H1 (cell line): ENCODE data around the gene CLTCL1. TPM values are rescaled to one million over a fixed set of nuclear protein-coding genes. Genes with fewer than 3 reads are reported as not detected.
A peak's percentile ranks its signal among the peaks of the same experiment; 100 is the strongest.

ENCODE experiments used
- E2F6 ChIP-seq: IDR thresholded peaks from 2 replicates; pipeline ENCODE4 v1.6.1; 2012; ENCODE audit warnings: inconsistent platforms
- GTF2F1 ChIP-seq: IDR thresholded peaks from 2 replicates; pipeline ENCODE4 v1.6.1; 2012; ENCODE audit warnings: low read depth, low read length, improper control_type of control experiment, borderline replicate concordance
- RNF2 ChIP-seq: fragments of 200-900, 300-1000 bp; sonication (generic); IDR thresholded peaks from 2 replicates; pipeline ENCODE4 v1.7.1; 2016; ENCODE audit warnings: borderline replicate concordance, low read depth, mild to moderate bottlenecking, antibody characterized with exemption, low read length; ENCODE audit not compliant: poor library complexity, severe bottlenecking; ENCODE audit errors: missing control alignments
- polyA plus RNA-seq, 7 experiments: library from polyadenylated mRNA; depleted of rRNA in 3 of 7; stranded (reverse) in 5 of 7; unstranded in 2 of 7; fragments of >200 nt in 5 of 7; fragments of 200-250 nt in 2 of 7; gene quantifications; 1 replicate in 5 of 7; 2 replicates in 1 of 7; 4 replicates in 1 of 7; pipeline versions ENCODE4 v1.2.1 to v1.2.3, GENCODE V29; 2011 to 2013; ENCODE audit warnings: missing spikeins in 2 of 7, mixed read lengths in 2 of 7
- total RNA-seq: library from RNA; stranded (reverse); fragmentation: NEBNext Ultra II Directional; extraction: Animal tissue kit (Norgen Biotek cat#: 25700); gene quantifications from 2 replicates; pipeline ENCODE4 v1.2.1, GENCODE V29; 2021

Gene CLTCL1
- total and polyA plus RNA-seq, 2 of the 8 experiments (the other 6 are each of a cell fraction or from before 2014, with no cell fraction given), result 12.4 to 17.0 TPM

- TF ChIP-seq E2F6 (peak; percentile 82), RNF2 (peak; percentile 66), GTF2F1 (no peak)
These were observed 142.3 kb downstream of the CLTCL1 start (continued) for GRCh38 chr22:19149047-19149883.
